Tongue (tissue), 2 donors: ENCODE data around the gene CEP83. TPM values are rescaled to one million over a fixed set of nuclear protein-coding genes. Genes with fewer than 3 reads are reported as not detected.
A peak's percentile ranks its signal among the peaks of the same experiment; 100 is the strongest.
"Not testable (repeated sequence)": the region's sequence is repeated elsewhere in the genome, so short reads cannot be mapped to it uniquely, and the experiment has no call there.

ENCODE experiments used
- DNase-seq: peaks from one replicate; pipeline ENCODE4 v3.0.0-alpha.2; 2015
- total RNA-seq: library from RNA; depleted of rRNA; stranded (reverse); fragments of >200 nt; gene quantifications from one replicate; pipeline ENCODE4 v1.2.3, GENCODE V29; 2014

The CEP83 gene
- total RNA-seq, 1 donor from 2014 or later: 34.1 TPM

DNA sequence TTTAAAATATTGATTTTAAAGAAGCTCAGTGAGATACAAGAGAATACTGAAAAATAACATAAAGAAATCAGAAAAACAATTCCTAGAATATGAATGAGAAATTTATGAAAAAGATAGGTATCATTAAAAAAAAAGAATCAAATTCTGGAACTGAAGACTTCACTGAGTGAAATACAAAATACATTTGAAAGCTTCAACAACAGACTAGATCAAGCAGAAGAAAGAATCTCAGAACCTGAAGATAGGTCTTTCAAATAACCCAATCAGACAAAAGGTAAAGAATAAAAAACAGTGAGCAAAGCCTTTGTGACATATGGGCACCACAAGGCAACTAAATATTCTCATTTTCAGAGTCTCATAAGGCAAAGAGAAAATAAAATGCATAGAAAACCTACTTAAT lies 29.4 kb downstream of the CEP83 start:
- DNase-seq: no peak

GRCh38 chr12:94429633-94430032 lies 30.0 kb downstream of the CEP83 start:
- no peak for DNase-seq

DNA sequence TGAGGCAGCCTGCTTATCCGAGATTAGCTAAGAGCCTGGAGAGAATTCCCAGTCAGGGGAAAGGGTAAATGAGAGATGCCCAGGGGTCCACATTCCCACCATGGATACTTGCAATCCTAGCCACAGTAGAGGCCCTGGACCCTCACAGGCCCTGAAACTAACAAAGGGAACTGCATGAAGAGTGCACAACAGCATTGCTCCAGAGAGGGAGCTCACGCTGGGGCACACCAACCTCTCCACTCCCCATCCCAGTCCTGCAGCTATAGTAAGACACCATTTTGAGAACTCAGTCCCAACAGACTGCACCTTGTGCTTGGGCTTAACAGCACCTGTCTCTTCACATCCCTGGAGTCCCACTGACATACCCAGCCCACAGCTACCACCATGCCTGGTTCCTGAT lies 30.5 kb downstream of the CEP83 start:
- no peak for DNase-seq

GRCh38 chr12:94427501-94428381 lies 31.9 kb downstream of the CEP83 start:
- DNase-seq: peak; percentile 93

GRCh38 chr12:94426049-94426448 lies 33.6 kb downstream of the CEP83 start:
- no peak for DNase-seq

GRCh38 chr12:94424830-94425229 lies 34.8 kb downstream of the CEP83 start:
- DNase-seq: peak; percentile 43

DNA sequence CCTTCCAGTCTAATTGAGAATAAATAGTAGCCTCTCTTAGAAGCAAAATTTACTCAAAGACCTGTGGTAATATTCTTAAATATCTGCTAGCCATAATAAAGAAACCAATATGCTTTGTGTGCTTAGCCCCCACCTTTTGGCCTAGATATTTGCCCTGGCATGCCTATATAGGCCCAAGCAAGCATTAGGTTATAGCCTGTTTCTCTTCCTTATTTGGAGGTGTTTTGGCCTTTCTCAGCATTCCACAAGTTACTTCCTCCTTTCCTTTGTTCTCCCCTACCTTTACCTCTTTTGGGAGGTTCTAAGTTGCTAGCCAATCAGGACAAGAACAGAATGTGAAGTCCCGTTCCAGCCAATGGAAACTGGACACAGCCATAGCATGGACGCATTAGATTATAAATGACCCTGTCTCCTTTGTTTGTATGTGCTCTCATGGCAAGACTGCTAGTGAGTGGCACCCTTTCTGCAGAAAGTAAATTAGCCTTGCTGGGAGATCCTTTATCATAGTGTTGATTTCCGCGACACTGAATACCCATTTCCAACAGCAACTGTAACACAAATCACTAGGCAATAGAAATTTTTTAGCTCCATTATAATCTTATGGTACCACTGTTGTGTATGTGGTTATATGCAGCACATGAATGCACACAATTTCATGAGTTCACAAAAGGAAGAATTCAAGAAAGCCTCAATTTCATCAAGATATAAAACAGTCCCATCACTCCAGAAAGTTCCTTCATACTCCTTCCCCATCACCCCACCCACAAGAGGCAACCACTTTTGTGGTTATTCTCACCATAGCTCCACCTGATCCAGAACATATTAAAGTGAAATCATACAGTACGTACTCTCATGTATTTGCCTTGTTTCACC lies 37.6 kb downstream of the CEP83 start:
- DNase-seq: no peak

DNA sequence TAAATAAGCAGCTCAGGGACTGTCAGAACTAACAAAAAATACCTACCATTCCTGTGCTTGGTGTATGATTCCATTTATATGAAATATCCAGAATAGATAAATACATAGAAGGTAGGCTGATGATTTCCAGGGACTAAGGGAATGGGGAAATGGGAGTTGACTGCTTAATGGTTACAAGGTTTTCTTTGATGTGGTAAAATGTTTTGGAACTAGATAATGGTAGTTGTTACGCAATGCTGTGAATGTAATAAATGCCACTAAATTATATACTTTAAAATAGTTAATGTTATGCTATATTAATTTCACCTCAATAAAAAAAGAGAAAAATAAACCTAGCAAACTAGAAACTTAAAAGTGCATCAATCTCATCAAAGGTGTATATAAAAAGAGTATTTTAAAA lies 41.1 kb downstream of the CEP83 start:
- no peak for DNase-seq

DNA sequence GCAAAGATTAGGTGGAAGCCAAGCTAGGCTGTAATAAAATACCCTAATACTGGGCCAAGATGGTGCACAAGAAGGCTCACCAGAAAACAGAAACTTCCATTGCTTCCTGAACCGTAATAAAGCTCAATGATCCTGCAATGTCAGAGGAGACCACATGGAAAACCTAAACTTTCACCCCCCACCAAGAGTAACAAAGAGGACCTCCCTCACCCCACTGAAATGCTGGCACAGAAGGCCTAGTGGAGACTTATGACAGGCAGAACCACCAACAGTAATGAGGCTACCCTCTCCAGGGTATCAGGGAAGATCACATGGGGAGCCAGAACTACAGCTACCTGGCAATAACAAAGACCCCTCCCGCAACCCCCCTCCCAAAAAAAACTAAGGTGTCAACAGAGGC lies 43.1 kb downstream of the CEP83 start:
- DNase-seq: no peak

DNA sequence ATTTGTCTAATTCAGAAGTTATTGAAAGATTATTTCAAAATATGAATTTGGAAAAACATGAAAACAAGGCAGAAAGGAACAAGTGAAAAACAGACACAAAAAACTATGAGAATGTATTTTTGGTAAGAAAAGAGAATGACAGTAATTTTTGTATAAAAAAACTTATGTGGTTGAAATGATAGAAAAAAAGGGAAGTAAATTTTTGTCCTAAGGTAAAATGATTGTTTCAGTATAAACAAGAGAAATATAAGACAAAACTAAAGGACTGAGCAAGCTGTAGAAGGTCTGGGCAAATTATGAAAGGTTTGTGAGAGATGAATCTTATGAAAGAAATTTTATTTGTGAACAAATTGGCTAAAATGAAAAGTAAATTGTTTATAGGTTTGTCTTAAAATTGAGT lies 44.6 kb downstream of the CEP83 start:
- no peak for DNase-seq

- no peak for DNase-seq
Measured at GRCh38 chr12:94405413-94406116, 54.1 kb downstream of the CEP83 start.

DNA sequence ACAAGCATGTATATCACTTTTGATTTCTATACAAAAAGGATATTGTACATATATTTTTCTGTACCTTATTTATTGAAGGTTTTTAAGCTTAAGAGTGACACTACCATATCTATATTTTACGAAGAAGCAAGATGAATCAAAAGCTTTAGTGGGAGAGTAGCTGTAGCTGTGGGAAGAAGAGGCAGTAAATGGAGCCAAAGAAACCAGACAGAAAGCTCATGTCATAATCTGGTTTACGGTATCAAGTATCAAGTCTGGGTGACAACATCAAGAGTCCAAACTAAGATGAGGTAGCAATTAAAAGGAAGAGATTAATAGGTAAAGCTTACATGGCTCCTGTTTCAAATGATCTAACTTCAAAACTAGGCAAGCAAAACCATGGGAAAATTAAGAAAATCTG lies 54.8 kb downstream of the CEP83 start:
- no peak for DNase-seq

- no peak for DNase-seq
Measured at GRCh38 chr12:94401326-94401725, 58.3 kb downstream of the CEP83 start.

DNA sequence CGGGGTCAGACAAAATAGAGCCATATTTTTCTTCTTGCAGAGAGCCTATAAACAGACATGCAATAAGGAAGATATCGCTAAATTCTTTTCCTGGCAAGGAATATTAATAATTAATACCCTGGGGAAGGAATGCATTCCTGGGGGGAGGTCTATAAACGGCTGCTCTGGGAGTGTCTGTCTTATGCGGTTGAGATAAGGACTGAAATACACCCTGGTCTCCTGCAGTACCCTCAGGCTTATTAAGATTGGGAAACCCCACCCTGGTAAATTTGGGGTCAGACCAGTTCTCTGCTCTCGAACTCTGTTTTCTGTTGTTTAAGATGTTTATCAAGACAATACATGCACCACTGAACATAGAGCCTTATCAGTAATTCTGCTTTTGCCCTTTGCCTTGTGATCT lies 61.0 kb downstream of the CEP83 start:
- DNase-seq: not testable (repeated sequence)

DNA sequence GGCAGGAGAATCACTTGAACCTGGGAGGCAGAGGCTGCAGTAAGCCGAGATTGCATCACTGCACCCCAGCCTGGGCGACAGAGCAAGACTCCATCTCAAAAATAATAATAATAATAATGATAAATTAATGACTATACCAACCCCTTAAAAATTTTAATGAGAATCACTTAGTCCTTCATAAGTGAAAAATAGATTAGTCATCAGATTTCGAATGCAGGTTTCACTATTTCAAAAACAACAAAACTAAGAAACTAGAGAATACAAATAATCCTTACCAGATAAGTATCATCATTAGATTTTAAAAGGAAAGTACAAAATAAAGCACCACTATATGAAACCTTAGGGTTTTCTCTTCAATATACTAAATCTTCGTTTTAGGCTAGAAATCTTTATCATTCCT lies 62.3 kb downstream of the CEP83 start:
- no peak for DNase-seq

GRCh38 chr12:94396014-94396413 lies 63.7 kb downstream of the CEP83 start:
- not testable (repeated sequence) for DNase-seq

GRCh38 chr12:94390130-94390485 lies 69.6 kb downstream of the CEP83 start:
- no peak for DNase-seq

DNA sequence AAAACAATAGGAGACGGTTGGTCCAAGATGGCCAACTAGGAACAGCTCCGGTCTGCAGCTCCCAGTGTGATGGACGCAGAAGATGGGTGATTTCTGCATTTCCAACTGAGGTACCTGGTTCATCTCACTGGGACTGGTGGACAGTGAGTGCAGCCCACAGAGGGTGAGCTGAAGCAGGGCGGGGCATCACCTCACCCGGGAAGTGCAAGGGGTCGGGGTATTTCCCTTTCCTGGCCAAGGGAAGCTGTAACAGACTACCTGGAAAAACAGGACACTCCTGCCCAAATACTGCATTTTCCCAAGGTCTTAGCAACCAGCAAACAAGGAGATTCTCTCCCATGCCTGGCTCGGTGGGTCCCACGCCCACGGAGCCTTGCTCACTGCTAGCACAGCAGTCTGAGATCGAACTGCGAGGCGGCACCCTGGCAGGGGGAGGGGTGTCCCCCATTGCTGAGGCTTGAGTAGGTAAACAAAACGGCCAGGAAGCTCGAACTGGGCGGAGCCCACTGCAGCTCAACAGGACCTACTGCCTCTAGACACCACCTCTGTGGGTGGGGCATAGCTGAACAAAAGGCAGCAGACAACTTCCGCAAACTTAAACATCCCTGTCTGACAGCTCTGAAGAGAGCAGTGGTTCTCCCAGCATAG lies 70.1 kb downstream of the CEP83 start:
- DNase-seq: not testable (repeated sequence)

DNA sequence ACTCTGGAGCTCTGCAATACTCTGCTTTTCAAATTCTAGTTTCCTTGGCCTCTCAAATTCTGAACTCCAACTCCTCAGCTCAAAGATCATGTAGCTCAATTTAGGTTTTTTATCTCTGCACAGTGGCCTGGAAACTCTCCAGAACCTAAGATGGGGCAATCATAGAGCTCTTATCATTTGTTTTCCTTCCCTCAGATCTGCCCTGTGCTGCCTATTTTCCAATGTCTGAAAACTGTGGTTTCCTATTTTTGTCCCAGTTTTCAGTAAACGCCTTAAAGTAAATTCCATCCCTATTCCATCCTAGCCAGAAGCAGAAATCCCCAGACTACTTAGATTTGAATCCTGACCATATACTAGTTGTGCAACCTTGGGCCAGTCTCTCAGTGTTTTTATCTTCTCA lies 73.2 kb downstream of the CEP83 start:
- no peak for DNase-seq

DNA sequence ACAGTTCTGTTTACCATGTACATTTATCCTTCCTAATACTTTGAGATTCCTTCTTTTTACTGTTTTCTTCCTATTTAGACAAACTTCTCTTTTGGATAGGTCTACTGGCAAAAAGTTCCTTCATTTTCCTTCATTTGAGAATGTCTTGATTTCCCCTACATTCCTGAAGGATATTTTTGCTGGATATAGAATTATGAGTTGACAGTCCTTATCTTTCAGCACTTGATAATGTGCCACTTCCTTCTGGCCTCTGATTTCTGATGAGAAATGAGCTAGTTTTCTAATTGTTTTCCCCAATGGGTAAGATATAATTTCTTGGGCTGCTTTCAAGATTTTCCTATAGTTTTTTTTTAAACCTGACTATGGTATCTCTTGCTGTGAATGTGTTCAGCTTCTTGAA lies 75.6 kb downstream of the CEP83 start:
- no peak for DNase-seq

- no peak for DNase-seq
Measured at GRCh38 chr12:94380507-94380906, 79.2 kb downstream of the CEP83 start.

DNA sequence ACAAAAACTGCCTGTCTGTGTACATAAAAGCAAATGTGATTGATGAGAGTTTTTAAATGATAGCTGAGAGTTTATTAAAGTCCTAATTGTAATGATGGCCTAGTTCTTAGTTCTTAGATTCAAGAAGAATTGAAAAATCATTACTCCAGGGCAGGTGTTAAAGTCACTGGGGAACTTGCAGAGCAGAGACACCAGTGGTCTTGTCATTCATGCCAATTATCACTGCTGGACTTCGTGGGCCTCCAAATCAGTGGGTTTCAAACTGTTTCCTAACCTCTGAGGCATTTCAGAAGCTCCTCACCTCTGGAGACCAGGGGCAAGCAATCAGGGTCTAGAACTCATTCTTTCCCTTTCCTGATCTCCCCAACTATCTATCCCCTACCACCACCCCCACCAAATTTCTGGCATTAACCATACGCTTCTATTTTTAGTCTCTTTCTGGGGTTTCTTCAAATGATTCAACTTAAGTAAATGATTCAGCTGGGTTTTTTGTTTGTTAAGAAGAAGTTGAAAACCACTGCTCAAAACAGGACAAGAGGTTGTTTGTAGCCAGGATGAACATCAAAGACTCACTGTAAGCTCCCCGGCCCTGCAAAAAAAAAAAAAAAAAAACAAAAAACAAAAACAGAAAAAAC lies 80.1 kb downstream of the CEP83 start:
- DNase-seq: no peak
